Astrocyte (in vitro differentiated cells and primary cell): ENCODE measurements around the gene FEZ2. TPM values are rescaled to one million over a fixed set of nuclear protein-coding genes. Genes with fewer than 3 reads are reported as not detected.
A peak's percentile ranks its signal among the peaks of the same experiment; 100 is the strongest.

Experiments
- DNase-seq: peaks from one replicate; pipeline ENCODE4 v3.0.0-alpha.2; 2010; ENCODE audit warnings: low read depth
- FAIRE-seq: peaks from 2 replicates; lab custom pipeline; 2011; peaks lifted over from hg19 to GRCh38; lab: Jason Lieb, UNC
- H2AFZ ChIP-seq: 2 replicates; pipeline ENCODE4 v1.6.0; 2012; ENCODE audit warnings: low read depth, low read length, inconsistent platforms
- H3K27ac ChIP-seq: 2 replicates; pipeline ENCODE4 v1.5.1; 2011; ENCODE audit warnings: low read depth, low read length, inconsistent platforms
- H3K27me3 ChIP-seq: 2 replicates; pipeline ENCODE4 v1.6.0; 2011; ENCODE audit warnings: low read length, inconsistent platforms; ENCODE audit not compliant: insufficient read depth
- H3K36me3 ChIP-seq: 2 replicates; pipeline ENCODE4 v1.5.1; 2011; ENCODE audit warnings: low read length, inconsistent platforms; ENCODE audit not compliant: insufficient read depth
- H3K4me1 ChIP-seq: 2 replicates; pipeline ENCODE4 v1.5.1; 2011; ENCODE audit warnings: low read length, inconsistent platforms; ENCODE audit not compliant: insufficient read depth
- H3K4me2 ChIP-seq: 2 replicates; pipeline ENCODE4 v1.6.0; 2012; ENCODE audit warnings: low read length, inconsistent platforms
- H3K4me3 ChIP-seq: 2 replicates; pipeline ENCODE4 v1.5.1; 2011; ENCODE audit warnings: low read depth, mild to moderate bottlenecking, low read length, inconsistent platforms; ENCODE audit not compliant: insufficient read depth
- H3K79me2 ChIP-seq: 2 replicates; pipeline ENCODE4 v1.6.0; 2012; ENCODE audit warnings: mild to moderate bottlenecking, low read length, inconsistent platforms; ENCODE audit not compliant: insufficient read depth
- H3K9ac ChIP-seq: 2 replicates; pipeline ENCODE4 v1.6.0; 2012; ENCODE audit warnings: mild to moderate bottlenecking, low read length, inconsistent platforms
- H3K9me3 ChIP-seq: 2 replicates; pipeline ENCODE4 v1.5.1; 2012; ENCODE audit warnings: low read depth, mild to moderate bottlenecking, low read length, inconsistent platforms; ENCODE audit not compliant: insufficient read depth
- H4K20me1 ChIP-seq: 2 replicates; pipeline ENCODE4 v1.6.0; 2012; ENCODE audit warnings: low read length, inconsistent platforms; ENCODE audit not compliant: insufficient read depth
- H3K27ac Mint-ChIP-seq: one replicate; pipeline ENCODE4 v1.8.0; 2021; ENCODE audit warnings: mild to moderate bottlenecking, mixed read lengths; ENCODE audit not compliant: unreplicated experiment
- H3K27me3 Mint-ChIP-seq: one replicate; pipeline ENCODE4 v1.8.0; 2021; ENCODE audit warnings: low read depth, mixed read lengths; ENCODE audit not compliant: unreplicated experiment
- H3K36me3 Mint-ChIP-seq: one replicate; pipeline ENCODE4 v1.8.0; 2021; ENCODE audit warnings: low read depth, mixed read lengths; ENCODE audit not compliant: unreplicated experiment
- H3K4me1 Mint-ChIP-seq: one replicate; pipeline ENCODE4 v1.8.0; 2021; ENCODE audit warnings: low read depth, mixed read lengths; ENCODE audit not compliant: unreplicated experiment
- H3K4me3 Mint-ChIP-seq: one replicate; pipeline ENCODE4 v1.8.0; 2021; ENCODE audit warnings: mild to moderate bottlenecking, moderate library complexity, mixed read lengths; ENCODE audit not compliant: unreplicated experiment
- H3K9me3 Mint-ChIP-seq: one replicate; pipeline ENCODE4 v1.8.0; 2021; ENCODE audit warnings: mild to moderate bottlenecking, mixed read lengths; ENCODE audit not compliant: unreplicated experiment
- EZH2 ChIP-seq: IDR thresholded peaks from 2 replicates; pipeline ENCODE4 v1.6.1; 2012; ENCODE audit warnings: mild to moderate bottlenecking, low read length, inconsistent platforms; ENCODE audit not compliant: insufficient read depth
- total RNA-seq: library from RNA; stranded (reverse); gene quantifications from 2 replicates; pipeline ENCODE4 v1.2.1, GENCODE V29; 2021
- TF ChIP-seq, protein P1 (sequence below): IDR thresholded peaks from 2 replicates; pipeline ENCODE4 v1.5.1; 2011; ENCODE audit warnings: low read depth, mild to moderate bottlenecking, inconsistent platforms, low read length, moderate library complexity; ENCODE audit not compliant: insufficient read depth

Gene FEZ2
- total RNA-seq, 1 donor from 2014 or later, result 45.0 TPM

GRCh38 chr2:36597003-36597531 is 901 bp downstream of the FEZ2 start:
- Histone ChIP-seq H3K9ac (peak overlapping the region; percentile 81), H3K4me3 (peak overlapping the region; percentile 77), H2AFZ (peak overlapping the region; percentile 60), H3K4me1 (peaks cover 16% of the 10 kb centered on the region), H3K27ac (peak overlapping the region; percentile 84), H3K4me2 (peak overlapping the region; percentile 92), H3K27me3 (no peaks in the 10 kb centered on the region), H3K36me3 (peaks cover 2% of the 10 kb centered on the region), H3K79me2 (peaks cover 56% of the 10 kb centered on the region), H3K9me3 (no peaks in the 10 kb centered on the region), H4K20me1 (peaks cover 29% of the 10 kb centered on the region)
- no peaks in the 10 kb centered on the region for H3K27me3 Mint-ChIP-seq
- H3K4me3 Mint-ChIP-seq, result peak overlapping the region; percentile 96
- H3K4me1 Mint-ChIP-seq, result peaks cover 21% of the 10 kb centered on the region
- H3K9me3 Mint-ChIP-seq, result no peaks in the 10 kb centered on the region
- FAIRE-seq (no peak), DNase-seq (peak; percentile 8)
- H3K36me3 Mint-ChIP-seq, result no peaks in the 10 kb centered on the region
- H3K27ac Mint-ChIP-seq, result peak overlapping the region; percentile 56
- TF ChIP-seq EZH2, result no peak
- TF ChIP-seq, protein P1, sequence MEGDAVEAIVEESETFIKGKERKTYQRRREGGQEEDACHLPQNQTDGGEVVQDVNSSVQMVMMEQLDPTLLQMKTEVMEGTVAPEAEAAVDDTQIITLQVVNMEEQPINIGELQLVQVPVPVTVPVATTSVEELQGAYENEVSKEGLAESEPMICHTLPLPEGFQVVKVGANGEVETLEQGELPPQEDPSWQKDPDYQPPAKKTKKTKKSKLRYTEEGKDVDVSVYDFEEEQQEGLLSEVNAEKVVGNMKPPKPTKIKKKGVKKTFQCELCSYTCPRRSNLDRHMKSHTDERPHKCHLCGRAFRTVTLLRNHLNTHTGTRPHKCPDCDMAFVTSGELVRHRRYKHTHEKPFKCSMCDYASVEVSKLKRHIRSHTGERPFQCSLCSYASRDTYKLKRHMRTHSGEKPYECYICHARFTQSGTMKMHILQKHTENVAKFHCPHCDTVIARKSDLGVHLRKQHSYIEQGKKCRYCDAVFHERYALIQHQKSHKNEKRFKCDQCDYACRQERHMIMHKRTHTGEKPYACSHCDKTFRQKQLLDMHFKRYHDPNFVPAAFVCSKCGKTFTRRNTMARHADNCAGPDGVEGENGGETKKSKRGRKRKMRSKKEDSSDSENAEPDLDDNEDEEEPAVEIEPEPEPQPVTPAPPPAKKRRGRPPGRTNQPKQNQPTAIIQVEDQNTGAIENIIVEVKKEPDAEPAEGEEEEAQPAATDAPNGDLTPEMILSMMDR, result no peak

- H3K27ac Mint-ChIP-seq, result no peak overlapping the region
- H3K36me3 ChIP-seq, result peaks cover 2% of the 10 kb centered on the region
- H3K4me1 Mint-ChIP-seq, result peaks cover 21% of the 10 kb centered on the region
- H3K9ac ChIP-seq, result peak overlapping the region; percentile 81
- H2AFZ ChIP-seq, result no peak overlapping the region
- H3K4me3 Mint-ChIP-seq, result peak overlapping the region; percentile 96
- FAIRE-seq (no peak), DNase-seq (no peak)
- peak overlapping the region; percentile 92 for H3K4me2 ChIP-seq
- no peak for TF ChIP-seq EZH2
- TF ChIP-seq, protein P1, result no peak
- peak overlapping the region; percentile 77 for H3K4me3 ChIP-seq
- peaks cover 16% of the 10 kb centered on the region for H3K4me1 ChIP-seq
- peaks cover 63% of the 10 kb centered on the region for H3K79me2 ChIP-seq
- no peaks in the 10 kb centered on the region for H3K36me3 Mint-ChIP-seq
- H3K27me3 ChIP-seq, result no peaks in the 10 kb centered on the region
- no peaks in the 10 kb centered on the region for H3K9me3 ChIP-seq
- no peaks in the 10 kb centered on the region for H3K9me3 Mint-ChIP-seq
- peaks cover 36% of the 10 kb centered on the region for H4K20me1 ChIP-seq
- H3K27me3 Mint-ChIP-seq, result no peaks in the 10 kb centered on the region
- H3K27ac ChIP-seq, result no peak overlapping the region
Measured at GRCh38 chr2:36596397-36596796, 1.6 kb downstream of the FEZ2 start.

DNA sequence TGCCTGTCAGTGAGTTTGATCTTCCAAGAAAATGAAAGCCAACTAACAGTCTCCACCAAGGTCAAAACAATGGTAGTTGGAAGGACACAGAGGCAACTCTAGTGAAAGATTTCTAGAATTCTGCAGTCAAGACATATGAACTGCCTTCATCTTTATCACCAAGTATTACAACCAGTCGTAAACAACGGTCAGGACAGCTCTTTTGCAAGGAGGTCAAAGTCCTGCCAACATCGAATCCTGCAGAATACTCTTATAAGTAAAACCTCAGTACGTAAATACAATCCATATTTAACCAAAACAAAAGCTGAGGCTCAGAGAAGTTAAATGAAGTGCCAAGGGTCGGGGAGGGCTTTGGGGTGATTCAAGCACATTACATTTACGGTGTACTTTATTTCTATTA is 3.1 kb downstream of the FEZ2 start:
- Histone ChIP-seq H3K9me3 (no peaks in the 10 kb centered on the region), H4K20me1 (peaks cover 51% of the 10 kb centered on the region), H2AFZ (no peak overlapping the region), H3K4me1 (peaks cover 16% of the 10 kb centered on the region), H3K36me3 (peaks cover 9% of the 10 kb centered on the region), H3K27ac (no peak overlapping the region), H3K79me2 (peaks cover 78% of the 10 kb centered on the region), H3K27me3 (no peaks in the 10 kb centered on the region), H3K9ac (no peak overlapping the region), H3K4me2 (no peak overlapping the region), H3K4me3 (no peak overlapping the region)
- peaks cover 21% of the 10 kb centered on the region for H3K4me1 Mint-ChIP-seq
- no peak for TF ChIP-seq EZH2
- TF ChIP-seq, protein P1, result no peak
- peaks cover 2% of the 10 kb centered on the region for H3K36me3 Mint-ChIP-seq
- no peaks in the 10 kb centered on the region for H3K27me3 Mint-ChIP-seq
- DNase-seq (no peak), FAIRE-seq (no peak)
- H3K27ac Mint-ChIP-seq, result no peak overlapping the region
- H3K9me3 Mint-ChIP-seq, result no peaks in the 10 kb centered on the region
- no peak overlapping the region for H3K4me3 Mint-ChIP-seq
